NCI-H510A treated with DMSO at 0.1 percent for 48 hours (cell line): ENCODE data around the gene TMC2.
"Not testable (repeated sequence)": the region's sequence is repeated elsewhere in the genome, so short reads cannot be mapped to it uniquely, and the experiment has no call there.

Experiments
- DNase-seq: peaks from one replicate; lab custom pipeline; 2025; lab: John Stamatoyannopoulos, UW

The TMC2 gene

DNA sequence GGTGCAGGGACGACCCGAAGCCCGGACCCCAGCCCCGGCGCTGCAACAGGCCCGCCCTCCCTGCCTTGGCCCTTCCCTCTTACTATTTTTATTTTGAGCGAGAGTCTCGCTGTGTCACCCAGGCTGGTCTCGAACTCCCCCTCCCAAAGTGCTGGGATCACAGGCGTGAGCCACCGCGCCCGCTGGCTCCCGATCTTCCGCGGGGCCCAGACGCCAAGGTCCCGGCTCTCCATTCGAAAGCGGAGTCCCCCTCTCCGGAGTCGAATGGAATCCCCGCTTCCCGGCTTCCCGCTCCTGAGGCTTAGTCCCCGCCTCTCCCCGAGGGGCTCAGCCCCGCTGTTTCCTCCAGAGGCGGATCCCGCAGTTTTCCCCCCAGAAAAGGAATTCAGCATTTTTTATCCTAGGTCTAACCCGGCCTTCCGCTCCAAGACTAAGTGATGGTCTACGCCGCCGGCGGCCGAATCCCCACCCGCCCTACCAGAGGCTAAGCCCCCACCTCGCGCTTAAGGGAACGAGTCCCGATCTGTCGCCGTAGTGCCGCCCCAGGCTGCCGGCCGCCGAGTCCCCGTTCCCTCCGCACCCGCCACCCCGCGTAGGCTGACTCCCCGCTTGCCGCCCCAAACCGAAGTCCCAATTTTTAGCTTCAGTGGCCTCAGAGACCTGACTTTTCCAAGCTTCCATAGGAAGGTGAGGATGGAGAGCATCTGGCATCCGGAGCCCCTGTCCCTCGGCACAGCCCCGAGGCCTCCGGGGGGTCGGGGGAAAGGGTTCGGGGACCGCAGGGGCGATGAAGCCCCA lies 11.5 kb upstream of the TMC2 start:
- no peak for DNase-seq

DNA sequence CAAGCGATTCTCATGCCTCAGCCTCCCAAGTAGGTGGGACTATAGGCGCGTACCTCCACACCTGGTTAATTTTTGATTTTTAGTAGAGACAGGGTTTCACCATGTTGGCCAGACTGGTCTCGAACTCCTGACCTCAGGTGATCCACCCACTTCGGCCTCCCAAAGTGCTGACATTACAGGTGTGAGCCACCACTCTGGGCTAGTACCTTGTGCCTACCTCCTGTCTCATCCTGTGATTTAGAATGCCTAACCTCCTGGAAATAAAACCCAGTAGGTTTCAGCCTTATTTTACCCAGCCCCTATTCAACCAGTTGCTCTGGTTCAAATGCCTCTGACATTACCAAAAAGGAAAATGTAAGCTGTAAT lies 10.2 kb upstream of the TMC2 start:
- DNase-seq = not testable (repeated sequence)

DNA sequence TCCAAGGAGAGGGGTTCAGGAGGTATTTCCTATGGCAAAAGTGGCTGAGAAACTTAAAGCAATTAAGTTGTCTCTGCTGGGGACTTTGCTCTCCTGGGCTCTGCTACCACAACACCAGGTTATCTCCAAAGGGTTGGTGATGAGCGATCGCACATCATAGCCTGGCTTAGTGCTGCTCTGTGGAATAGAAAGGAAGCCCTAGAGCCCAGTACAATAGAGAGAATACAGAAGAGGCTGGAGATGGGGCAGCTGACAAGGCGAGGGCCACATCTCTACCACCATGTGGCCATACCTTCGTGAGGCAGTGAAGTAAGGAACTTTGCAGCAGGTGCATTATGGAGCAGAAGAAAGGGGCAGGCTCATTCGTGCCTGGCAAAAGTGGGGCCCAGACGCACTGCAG lies 8.6 kb upstream of the TMC2 start:
- no peak for DNase-seq

GRCh38 chr20:2528671-2529271 lies 7.6 kb upstream of the TMC2 start:
- no peak for DNase-seq

GRCh38 chr20:2533118-2533517 lies 3.3 kb upstream of the TMC2 start:
- no peak for DNase-seq

GRCh38 chr20:2535711-2536559 lies 438 bp upstream of the TMC2 start:
- no peak for DNase-seq

DNA sequence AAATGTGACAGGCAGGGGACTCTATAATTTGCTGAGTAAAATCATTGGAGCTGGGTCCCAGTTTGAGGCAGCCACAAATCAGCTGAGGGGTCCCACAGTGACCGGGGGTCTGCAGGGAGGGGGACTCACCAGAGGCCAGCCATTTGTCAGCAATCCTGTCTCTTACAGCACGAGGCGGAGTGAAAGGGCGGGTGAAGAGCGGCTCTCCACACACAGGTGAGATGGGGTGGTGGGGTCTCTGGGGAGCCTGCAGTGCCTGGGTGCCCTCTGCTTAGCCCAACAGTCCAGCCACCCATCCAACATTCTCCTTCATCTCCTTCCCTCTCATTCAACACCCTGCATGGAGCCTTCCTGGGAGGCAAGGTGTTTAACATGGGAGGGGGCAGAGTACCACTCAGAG lies 728 bp downstream of the TMC2 start:
- no peak for DNase-seq

DNA sequence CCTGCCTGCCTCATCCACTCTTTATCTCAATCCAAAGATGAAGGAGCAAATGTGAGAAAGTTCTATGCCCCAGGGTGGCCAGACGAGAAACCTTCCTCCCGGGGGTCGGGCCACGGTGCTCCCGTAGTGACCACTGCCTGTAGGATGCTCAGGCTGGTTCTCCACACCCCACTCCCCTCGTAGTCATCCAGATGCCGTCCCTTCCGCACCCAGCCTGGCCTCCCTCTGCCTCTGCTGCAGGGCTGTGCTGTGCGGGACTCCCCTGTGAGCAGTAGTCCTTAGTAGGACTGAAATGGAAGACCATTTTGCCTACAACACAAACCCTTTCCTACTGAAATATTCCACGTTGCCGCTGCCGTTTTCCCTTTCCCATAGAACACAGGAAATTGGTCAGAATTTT lies 2.0 kb downstream of the TMC2 start:
- DNase-seq = no peak

GRCh38 chr20:2538931-2539720 lies 2.8 kb downstream of the TMC2 start:
- DNase-seq = no peak

DNA sequence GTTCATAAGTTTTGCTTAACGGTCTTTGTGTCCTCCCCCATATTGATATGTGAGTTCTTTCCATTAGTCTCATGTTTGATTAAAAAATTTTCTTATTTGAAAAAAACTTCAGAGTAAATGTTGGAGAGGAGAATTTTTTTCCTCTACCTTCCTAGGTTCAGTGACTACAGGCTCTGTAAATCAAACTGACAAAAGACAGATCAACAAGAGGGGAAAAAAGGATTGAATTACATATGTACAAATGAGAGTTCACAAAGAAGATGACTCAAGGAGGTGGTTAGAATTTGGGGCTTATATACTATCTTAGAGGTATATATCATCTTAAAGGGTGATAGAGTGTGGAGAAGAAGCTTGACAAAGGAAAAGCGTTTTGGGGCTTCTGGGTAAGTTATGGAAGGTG lies 5.6 kb downstream of the TMC2 start:
- no peak for DNase-seq

- DNase-seq = no peak
These were observed 6.0 kb downstream of the TMC2 start for GRCh38 chr20:2542361-2542760.

GRCh38 chr20:2544211-2544610 lies 7.8 kb downstream of the TMC2 start:
- DNase-seq = no peak

DNA sequence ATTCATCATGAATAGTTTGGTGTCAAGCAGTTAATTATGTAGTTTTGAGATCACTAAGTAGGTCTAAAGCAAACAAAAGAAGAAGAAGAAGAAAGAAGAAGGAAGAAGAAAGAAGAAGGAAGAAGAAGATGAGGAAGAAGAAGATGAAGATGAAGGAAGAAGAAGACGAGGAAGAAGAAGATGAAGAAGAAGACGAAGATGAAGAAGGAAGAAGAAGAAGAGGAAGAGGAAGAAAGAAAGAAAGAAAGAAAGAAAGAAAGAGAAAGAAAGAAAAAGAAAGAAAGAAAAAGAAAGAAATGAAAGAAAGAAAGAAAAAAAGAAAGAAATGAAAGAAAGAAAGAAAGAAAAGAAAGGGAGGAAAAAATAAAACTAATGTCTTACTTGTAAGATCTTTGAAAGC lies 9.2 kb downstream of the TMC2 start:
- DNase-seq = no peak

DNA sequence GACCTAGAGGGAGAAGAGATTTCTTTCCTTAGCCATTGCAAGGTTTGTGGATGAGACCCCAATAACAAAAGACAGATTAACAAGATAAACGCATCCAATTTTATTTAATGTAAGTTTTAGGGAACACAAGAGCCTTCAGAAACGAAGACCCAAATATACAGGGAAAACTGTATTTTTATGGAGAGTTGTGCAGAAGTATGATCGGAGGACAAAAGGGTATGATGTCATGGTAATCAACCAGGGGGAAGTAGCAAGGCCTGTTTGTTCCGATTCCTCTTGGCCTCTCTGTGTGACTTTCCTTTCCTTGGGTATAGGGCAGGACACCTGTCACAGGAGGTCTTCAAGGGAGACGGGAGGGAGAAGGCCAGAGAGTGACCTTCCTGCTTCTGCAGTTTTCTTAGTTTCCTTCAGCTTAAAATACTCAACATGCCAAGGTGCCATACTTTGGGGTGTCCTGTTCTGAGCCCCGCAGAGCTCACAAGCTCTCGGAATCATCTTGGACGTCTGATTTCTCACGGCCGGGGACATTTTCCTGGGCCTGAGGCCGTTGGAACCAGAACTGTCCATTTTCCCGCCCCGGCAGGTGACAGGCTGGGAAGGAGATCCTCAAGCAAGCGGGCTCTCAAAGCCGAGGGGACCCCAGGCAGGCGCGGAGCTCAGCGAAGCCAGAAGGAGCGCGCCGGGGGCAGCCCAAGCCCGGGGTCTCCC lies 21.7 kb downstream of the TMC2 start:
- DNase-seq = no peak

DNA sequence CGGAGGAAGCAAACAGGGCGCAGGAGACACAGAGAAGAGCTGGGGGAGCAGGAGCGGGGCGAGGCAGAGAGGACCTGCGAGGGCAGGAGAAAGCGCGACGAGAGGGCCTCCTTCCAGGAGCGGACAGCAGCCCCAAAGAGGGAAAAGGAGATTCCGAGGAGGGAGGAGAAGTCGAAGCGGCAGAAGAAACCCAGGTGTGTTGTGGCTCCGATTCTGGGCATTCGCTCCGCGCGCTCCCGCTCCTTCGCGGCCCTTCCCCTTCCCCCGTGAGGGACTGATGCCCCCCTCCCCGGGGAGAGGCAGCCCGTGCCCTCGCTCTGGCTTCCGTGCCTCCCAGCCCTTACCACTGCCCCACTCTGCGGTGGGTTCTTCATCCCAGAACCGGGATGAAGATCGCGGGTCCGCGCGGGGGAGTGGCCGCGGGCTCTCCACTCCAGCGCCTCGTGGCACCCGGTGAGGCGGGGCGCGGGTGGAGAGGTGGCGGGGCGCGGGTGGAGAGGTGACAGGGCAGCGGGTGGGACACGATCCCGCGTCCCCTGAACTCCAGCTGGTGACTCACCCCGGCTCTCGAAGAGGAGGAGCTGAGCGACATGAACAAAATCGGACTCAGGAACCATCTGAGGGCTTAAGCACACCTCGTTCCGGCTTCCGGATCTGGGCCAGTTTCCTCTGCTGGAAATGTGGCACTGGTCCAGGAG lies 22.4 kb downstream of the TMC2 start:
- no peak for DNase-seq

GRCh38 chr20:2559279-2559626 lies 22.9 kb downstream of the TMC2 start:
- DNase-seq = no peak

- DNase-seq = no peak
These were observed 23.3 kb downstream of the TMC2 start for GRCh38 chr20:2559651-2560050.

DNA sequence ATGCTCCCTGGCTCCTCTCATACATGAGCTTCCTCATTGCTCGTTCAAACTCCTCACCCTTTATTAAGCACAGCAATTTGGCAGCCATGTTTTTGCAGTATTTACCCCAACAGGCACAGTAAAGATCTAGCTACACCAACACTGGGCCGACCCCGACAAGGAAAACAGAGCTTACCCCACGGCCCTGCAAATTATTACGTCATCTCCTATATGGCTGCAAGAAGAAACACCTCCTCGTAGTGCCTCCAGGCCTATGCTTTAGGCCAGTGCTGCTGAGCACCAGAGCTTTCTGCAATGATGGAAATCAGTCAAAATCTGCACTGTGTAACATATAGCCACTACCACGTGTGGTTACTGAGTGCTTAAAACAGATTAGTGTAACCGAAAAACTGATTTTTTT lies 26.7 kb downstream of the TMC2 start:
- no peak for DNase-seq

DNA sequence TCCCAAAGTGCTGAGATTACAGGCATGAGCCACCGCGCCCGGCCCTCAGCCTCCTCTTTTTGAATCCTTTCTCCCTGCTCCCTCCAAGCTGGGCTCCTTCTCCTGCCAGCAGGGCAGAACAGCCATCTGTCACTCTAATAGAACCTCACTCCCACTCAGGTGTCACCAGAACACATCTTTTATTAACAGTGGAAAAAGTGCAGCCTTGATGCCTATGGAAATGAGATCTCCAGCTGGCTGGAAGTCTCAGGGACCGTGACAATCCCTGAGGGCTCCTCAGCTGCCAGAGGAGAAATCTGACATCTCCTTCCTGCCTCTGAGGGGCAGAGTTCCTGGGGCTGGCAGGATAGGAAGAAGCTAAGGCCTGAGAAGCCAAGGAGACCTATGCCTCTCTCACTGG lies 28.0 kb downstream of the TMC2 start:
- DNase-seq = no peak

DNA sequence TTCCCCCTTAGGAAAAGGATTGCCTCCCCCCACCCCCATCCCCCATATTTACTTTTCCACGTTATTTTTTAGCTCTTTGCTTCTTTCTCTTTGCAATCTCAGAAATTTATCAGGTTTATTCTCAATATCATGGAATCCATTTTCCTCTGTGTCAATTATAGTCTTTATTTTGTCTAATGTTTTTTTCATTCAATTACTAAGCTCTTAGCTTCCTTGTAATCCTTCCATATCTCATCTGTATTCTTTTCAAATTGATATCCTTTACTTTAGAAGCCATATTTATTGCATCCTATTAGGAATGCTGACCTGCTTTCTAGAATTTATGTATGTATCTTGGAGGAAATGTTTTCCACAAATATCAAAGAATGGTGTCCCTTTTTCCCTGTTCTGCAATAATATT lies 39.3 kb downstream of the TMC2 start:
- DNase-seq = no peak

DNA sequence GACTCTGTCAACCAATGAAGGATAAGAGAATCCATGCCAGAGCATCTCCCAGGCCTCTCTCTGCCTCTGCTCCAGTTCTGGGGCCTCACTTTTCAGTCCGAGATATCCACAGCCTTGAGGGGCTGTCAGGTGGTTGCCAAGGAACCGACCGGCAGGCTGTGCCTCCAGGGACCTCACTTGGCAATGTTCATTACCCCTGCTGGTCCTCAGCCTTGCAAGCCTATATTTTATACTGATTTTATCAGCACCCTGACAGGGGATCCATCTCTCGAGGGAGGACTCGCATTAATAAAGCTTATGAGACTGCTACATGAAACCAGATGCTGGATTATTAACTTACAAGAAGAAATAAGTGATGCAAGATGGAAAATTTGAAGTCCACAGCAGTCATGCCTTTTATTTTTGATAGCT lies 39.9 kb downstream of the TMC2 start:
- DNase-seq = no peak
